Endothelial cell of umbilical vein (primary cell): ENCODE data around the gene COL6A3. TPM values are rescaled to one million over a fixed set of nuclear protein-coding genes. Genes with fewer than 3 reads are reported as not detected.

ENCODE experiments used
- BruUV-seq: library from RNA; stranded (reverse); fragments of 400-500 nt; replicated peaks from 2 replicates; lab custom pipeline; 2021; lab: Mats Ljungman, UMichigan
- CTCF ChIA-PET: fragments of 300-600, 350-600 bp; sonication (Branson Sonifier 250); formaldehyde crosslinking; loops from one replicate; lab custom pipeline; 2021; ENCODE audit warnings: antibody characterized with exemption, inconsistent platforms; lab: Charles Lee
- POLR2A ChIA-PET: fragments of 300-600, 350-600 bp; sonication (Branson Sonifier 250); formaldehyde crosslinking; loops from one replicate; lab custom pipeline; 2021; ENCODE audit warnings: antibody characterized with exemption, inconsistent platforms; lab: Charles Lee
- DNase-seq: peaks from one replicate; pipeline ENCODE4 v3.0.0-alpha.2; 2011; ENCODE audit warnings: low read depth, low spot score
- FAIRE-seq: peaks from 2 replicates; lab custom pipeline; 2011; peaks lifted over from hg19 to GRCh38; lab: Jason Lieb, UNC
- H2AFZ ChIP-seq: 2 replicates; pipeline ENCODE4 v1.6.0; 2012; ENCODE audit warnings: low read depth, low read length, control low read depth, inconsistent platforms
- H3K27ac ChIP-seq: 2 replicates; pipeline ENCODE4 v1.5.1; 2011; ENCODE audit warnings: low read depth, mild to moderate bottlenecking, control low read depth, low read length, moderate library complexity; ENCODE audit not compliant: insufficient read depth
- H3K27me3 ChIP-seq, 2 experiments: 2 replicates each; pipeline versions ENCODE4 v1.6.0 to v1.6.1; 2011; ENCODE audit warnings: low read length in 2 of 2, mixed read lengths in 1 of 2; ENCODE audit not compliant: control insufficient read depth in 2 of 2, insufficient read depth in 2 of 2
- H3K36me3 ChIP-seq, 2 experiments: 2 replicates in 1 of 2; 3 replicates in 1 of 2; pipeline ENCODE4 v1.5.1; 2011; ENCODE audit warnings: low read length in 2 of 2, mild to moderate bottlenecking in 1 of 2, moderate library complexity in 1 of 2; ENCODE audit not compliant: control insufficient read depth in 2 of 2, insufficient read depth in 2 of 2; ENCODE audit errors: extremely low read depth in 1 of 2
- H3K4me1 ChIP-seq: 3 replicates; pipeline ENCODE4 v1.5.1; 2011; ENCODE audit warnings: mild to moderate bottlenecking, low read length; ENCODE audit not compliant: control insufficient read depth, insufficient read depth; ENCODE audit errors: extremely low read depth
- H3K4me2 ChIP-seq: 2 replicates; pipeline ENCODE4 v1.6.1; 2011; ENCODE audit warnings: low read length, control low read depth, mixed read lengths; ENCODE audit not compliant: insufficient read depth
- H3K4me3 ChIP-seq, 3 experiments: fragments of 200-600 bp in 1 of 3; sonication (generic), shearing (Covaris generic) in 1 of 3; replicated peaks in 1 of 3; 2 replicates each; pipeline ENCODE4 v1.5.1; 2011 to 2016; ENCODE audit warnings: control low read depth in 3 of 3, low read length in 3 of 3, mild to moderate bottlenecking in 2 of 3, inconsistent platforms in 1 of 3, low read depth in 1 of 3, moderate library complexity in 1 of 3; ENCODE audit not compliant: insufficient read depth in 1 of 3
- H3K79me2 ChIP-seq: 2 replicates; pipeline ENCODE4 v1.6.0; 2012; ENCODE audit warnings: low read length, inconsistent platforms; ENCODE audit not compliant: control insufficient read depth, insufficient read depth
- H3K9ac ChIP-seq: replicated peaks from 2 replicates; pipeline ENCODE3; 2011; ENCODE audit warnings: low read length, control low read depth; ENCODE audit not compliant: insufficient read depth; ENCODE audit errors: extremely low read depth
- H3K9me1 ChIP-seq: replicated peaks from 3 replicates; pipeline ENCODE4 v1.6.0; 2011; ENCODE audit warnings: mild to moderate bottlenecking, low read length; ENCODE audit not compliant: control insufficient read depth, insufficient read depth; ENCODE audit errors: extremely low read depth
- H3K9me3 ChIP-seq: replicated peaks from 2 replicates; pipeline ENCODE4 v1.5.1; 2012; ENCODE audit warnings: low read length, inconsistent platforms; ENCODE audit not compliant: control insufficient read depth, insufficient read depth
- H4K20me1 ChIP-seq: replicated peaks from 2 replicates; pipeline ENCODE3; 2011; ENCODE audit warnings: mild to moderate bottlenecking, low read length; ENCODE audit not compliant: control insufficient read depth, insufficient read depth; ENCODE audit errors: extremely low read depth
- EZH2 ChIP-seq: IDR thresholded peaks from 2 replicates; pipeline ENCODE4 v1.6.1; 2012; ENCODE audit warnings: borderline replicate concordance, low read depth, mild to moderate bottlenecking, moderate library complexity, low read length, inconsistent platforms; ENCODE audit not compliant: severe bottlenecking
- FOS ChIP-seq: IDR thresholded peaks from 2 replicates; pipeline ENCODE4 v1.6.1; 2011; ENCODE audit warnings: mild to moderate bottlenecking, low read length, moderate library complexity, borderline replicate concordance; ENCODE audit not compliant: insufficient read depth
- GATA2 ChIP-seq: IDR thresholded peaks from 2 replicates; pipeline ENCODE4 v1.7.0; 2011; ENCODE audit warnings: low read depth, mild to moderate bottlenecking, moderate library complexity, mixed read lengths, low read length; ENCODE audit not compliant: insufficient read length, insufficient read depth
- JUN ChIP-seq: IDR thresholded peaks from 2 replicates; pipeline ENCODE4 v1.6.1; 2011; ENCODE audit warnings: borderline replicate concordance, low read depth; ENCODE audit not compliant: insufficient read length, insufficient read depth
- MYC ChIP-seq: IDR thresholded peaks from one replicate; pipeline ENCODE4 v1.6.1; 2011; ENCODE audit warnings: mild to moderate bottlenecking, low read depth, low read length
- POLR2A ChIP-seq: IDR thresholded peaks from 2 replicates; pipeline ENCODE4 v1.6.1; 2012; ENCODE audit warnings: low read depth, mild to moderate bottlenecking, control low read depth, low read length
- POLR2AphosphoS5 ChIP-seq: IDR thresholded peaks from 2 replicates; pipeline ENCODE4 v1.6.1; 2012; ENCODE audit warnings: low read depth, mild to moderate bottlenecking, control low read depth, low read length, moderate library complexity; ENCODE audit not compliant: insufficient read depth
- dilution Hi-C: fragments of 300-500 bp; cut with MboI; formaldehyde crosslinking; loops from one replicate; pipeline ENCODE4 v1.15.0; 2019; ENCODE audit warnings: low sequenced_read_pairs; ENCODE audit not compliant: extremely low pct_ligation_motif_present
- intact Hi-C: fragments of 100-400 bp; cut with micrococcal nuclease; formaldehyde crosslinking; loops from one replicate; pipeline ENCODE4 v1.10.0; 2022
- polyA plus RNA-seq, 4 experiments: library from polyadenylated mRNA; depleted of rRNA in 3 of 4; stranded (reverse) in 3 of 4; unstranded in 1 of 4; fragments of >200 nt; gene quantifications; 2 replicates each; pipeline versions ENCODE4 v1.2.1 to v1.2.3, GENCODE V29; 2011 to 2012; ENCODE audit warnings: missing spikeins in 1 of 4
- total RNA-seq: library from RNA; stranded (reverse); gene quantifications from 2 replicates; pipeline ENCODE4 v1.2.3, GENCODE V29; 2021
- TF ChIP-seq, protein P1 (sequence below), 2 donors: IDR thresholded peaks; 1 replicate in 1 of 2; 2 replicates in 1 of 2; pipeline ENCODE4 v1.5.1; 2011; ENCODE audit warnings: low read length in 2 of 2, mild to moderate bottlenecking in 2 of 2, moderate library complexity in 2 of 2, control low read depth in 1 of 2, inconsistent platforms in 1 of 2, low read depth in 1 of 2; ENCODE audit not compliant: insufficient read depth in 1 of 2; ENCODE audit errors: extremely low read depth in 1 of 2
- TF ChIP-seq, protein P2 (sequence below): IDR thresholded peaks from 2 replicates; pipeline ENCODE4 v1.6.1; 2011; ENCODE audit not compliant: insufficient read depth, insufficient read length

COL6A3 gene
- total and polyA plus RNA-seq, 2 donors (not counting 3 experiments of a cell fraction or from before 2014, with no cell fraction given) = 0.03 TPM; not detected in 1

DNA sequence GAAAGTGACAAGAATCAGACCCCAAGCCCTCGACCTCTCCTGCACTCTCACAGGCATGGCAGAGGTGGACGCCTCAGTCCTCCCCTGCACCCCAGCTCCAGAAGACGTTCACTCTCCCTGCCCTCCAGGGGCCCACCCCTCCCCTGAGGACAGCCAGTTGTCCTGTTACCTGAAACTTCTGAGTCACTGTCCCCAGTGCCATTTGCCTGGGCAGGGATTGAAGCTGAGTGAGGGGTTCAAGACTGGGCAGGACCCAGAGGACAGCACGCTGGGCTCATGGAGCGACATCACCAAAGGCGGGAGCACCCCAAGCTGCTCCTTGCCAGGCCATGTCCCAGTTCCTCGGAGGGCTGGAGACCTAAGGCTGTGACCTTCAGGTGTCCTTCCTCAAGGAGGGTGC lies 34.2 kb upstream of the COL6A3 start:
- H4K20me1 ChIP-seq = no peaks in the 10 kb centered on the region
- intact Hi-C loops = loop anchor here (2.0 kb wide), 1 partner anchor 27 kb away; no protein-coding TSS in a partner anchor
- no TSS peak for BruUV-seq
- H2AFZ ChIP-seq = no peak overlapping the region
- H3K9me3 ChIP-seq = no peaks in the 10 kb centered on the region
- no peak overlapping the region for H3K9ac ChIP-seq
- TF ChIP-seq, protein P1, sequence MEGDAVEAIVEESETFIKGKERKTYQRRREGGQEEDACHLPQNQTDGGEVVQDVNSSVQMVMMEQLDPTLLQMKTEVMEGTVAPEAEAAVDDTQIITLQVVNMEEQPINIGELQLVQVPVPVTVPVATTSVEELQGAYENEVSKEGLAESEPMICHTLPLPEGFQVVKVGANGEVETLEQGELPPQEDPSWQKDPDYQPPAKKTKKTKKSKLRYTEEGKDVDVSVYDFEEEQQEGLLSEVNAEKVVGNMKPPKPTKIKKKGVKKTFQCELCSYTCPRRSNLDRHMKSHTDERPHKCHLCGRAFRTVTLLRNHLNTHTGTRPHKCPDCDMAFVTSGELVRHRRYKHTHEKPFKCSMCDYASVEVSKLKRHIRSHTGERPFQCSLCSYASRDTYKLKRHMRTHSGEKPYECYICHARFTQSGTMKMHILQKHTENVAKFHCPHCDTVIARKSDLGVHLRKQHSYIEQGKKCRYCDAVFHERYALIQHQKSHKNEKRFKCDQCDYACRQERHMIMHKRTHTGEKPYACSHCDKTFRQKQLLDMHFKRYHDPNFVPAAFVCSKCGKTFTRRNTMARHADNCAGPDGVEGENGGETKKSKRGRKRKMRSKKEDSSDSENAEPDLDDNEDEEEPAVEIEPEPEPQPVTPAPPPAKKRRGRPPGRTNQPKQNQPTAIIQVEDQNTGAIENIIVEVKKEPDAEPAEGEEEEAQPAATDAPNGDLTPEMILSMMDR (IDR thresholded peaks at IDR 0.05; ENCODE audit: extremely low read depth in 1 of 2, insufficient read depth in 1 of 2, low read depth in 1 of 2, low read length in 2 of 2) = no peak
- TF ChIP-seq, protein P2, sequence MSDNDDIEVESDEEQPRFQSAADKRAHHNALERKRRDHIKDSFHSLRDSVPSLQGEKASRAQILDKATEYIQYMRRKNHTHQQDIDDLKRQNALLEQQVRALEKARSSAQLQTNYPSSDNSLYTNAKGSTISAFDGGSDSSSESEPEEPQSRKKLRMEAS = no peak
- TF ChIP-seq JUN (no peak), FOS (no peak), MYC (no peak), POLR2A (no peak), POLR2AphosphoS5 (no peak), GATA2 (no peak), EZH2 (no peak)
- FAIRE-seq (no peak), DNase-seq (no peak)
- CTCF ChIA-PET = interaction anchor here (1.1 to 2.4 kb wide), 3 partner anchors 23 to 283 kb away, joined by 3 to 17 read pairs (median 5); no protein-coding TSS in a partner anchor
- no peak overlapping the region for H3K4me3 ChIP-seq
- peaks cover 52 to 56% of the 10 kb centered on the region in 2 experiments for H3K27me3 ChIP-seq
- H3K4me2 ChIP-seq = no peak overlapping the region
- dilution Hi-C loops = no loop called here
- H3K9me1 ChIP-seq = no peaks in the 10 kb centered on the region
- H3K79me2 ChIP-seq = no peaks in the 10 kb centered on the region
- H3K27ac ChIP-seq = no peak overlapping the region
- H3K36me3 ChIP-seq = no peaks in the 10 kb centered on the region
- POLR2A ChIA-PET = no interaction called here
- peaks cover 11% of the 10 kb centered on the region for H3K4me1 ChIP-seq
